Thoracic aorta (tissue), 2 donors: ENCODE measurements around the gene ARMC9. TPM values are rescaled to one million over a fixed set of nuclear protein-coding genes. Genes with fewer than 3 reads are reported as not detected.

Experiments
- ATAC-seq: fragments of 150-250 bp; one replicate; pipeline ENCODE4 v1.8.0; 2017; ENCODE audit warnings: low read depth; ENCODE audit not compliant: insufficient number of reproducible peaks, low FRiP score
- DNase-seq: peaks from one replicate; pipeline ENCODE4 v3.0.0-alpha.2; 2020; ENCODE audit warnings: low spot score
- H3K27ac ChIP-seq, 2 donors: fragments of 200-600 bp; sonication (generic); 1 replicate in 1 of 2; 2 replicates in 1 of 2; pipeline ENCODE4 v1.5.1; 2016; ENCODE audit warnings: mild to moderate bottlenecking in 2 of 2, moderate library complexity in 2 of 2
- H3K27me3 ChIP-seq: fragments of 200-600 bp; sonication (generic); replicated peaks from 2 replicates; pipeline ENCODE4 v1.6.0; 2016; ENCODE audit warnings: mild to moderate bottlenecking; ENCODE audit not compliant: insufficient read depth
- H3K36me3 ChIP-seq: fragments of 200-600 bp; sonication (generic); one replicate; pipeline ENCODE4 v1.5.1; 2016
- H3K4me1 ChIP-seq, 2 donors: fragments of 200-600 bp; sonication (generic); 1 replicate in 1 of 2; 2 replicates in 1 of 2; pipeline versions ENCODE4 v1.5.1 to v1.6.0; 2016; ENCODE audit warnings: low read depth in 2 of 2, mild to moderate bottlenecking in 1 of 2; ENCODE audit not compliant: control insufficient read depth in 1 of 2
- H3K4me3 ChIP-seq: fragments of 200-600 bp; sonication (generic); 2 replicates; pipeline ENCODE4 v1.5.1; 2016; ENCODE audit warnings: mild to moderate bottlenecking
- H3K9me3 ChIP-seq: fragments of 200-600 bp; sonication (generic); 2 replicates; pipeline ENCODE4 v1.5.1; 2016
- CTCF ChIP-seq: fragments of 200-600 bp; sonication (generic); IDR thresholded peaks from one replicate; pipeline ENCODE4 v1.5.1; 2019; ENCODE audit warnings: antibody characterized with exemption
- total RNA-seq, 2 donors: library from RNA; depleted of rRNA; stranded (reverse); fragments of >200 nt; gene quantifications; one replicate each; pipeline versions ENCODE4 v1.1.0 to v1.2.3, GENCODE V29; 2016

ARMC9 gene
- total RNA-seq, 2 donors from 2014 or later = 68.5 to 103 TPM

- Histone ChIP-seq H3K27ac (peak overlapping the region in 1 of 2 donors; percentile 25), H3K27me3 (no peaks in the 10 kb centered on the region), H3K36me3 (peaks cover 6% of the 10 kb centered on the region), H3K4me3 (no peak overlapping the region), H3K9me3 (no peaks in the 10 kb centered on the region), H3K4me1 (peaks cover 9 to 25% of the 10 kb centered on the region in 2 donors)
- ATAC-seq (no peak), DNase-seq (no peak)
- no peak for TF ChIP-seq CTCF
Measured at GRCh38 chr2:231204146-231204545, 5.7 kb downstream of the ARMC9 start.

- Histone ChIP-seq H3K27me3 (no peaks in the 10 kb centered on the region), H3K4me3 (no peak overlapping the region), H3K4me1 (peaks cover 7 to 20% of the 10 kb centered on the region in 2 donors), H3K9me3 (no peaks in the 10 kb centered on the region), H3K27ac (peak overlapping the region in 1 of 2 donors; percentile 25), H3K36me3 (peaks cover 6% of the 10 kb centered on the region)
- TF ChIP-seq CTCF = no peak
- no peak for ATAC-seq
- no peak for DNase-seq
Measured at GRCh38 chr2:231204581-231204980, 6.2 kb downstream of the ARMC9 start.

GRCh38 chr2:231207734-231208133 is 9.3 kb downstream of the ARMC9 start:
- Histone ChIP-seq H3K4me1 (peaks cover 8 to 24% of the 10 kb centered on the region in 2 donors), H3K27me3 (no peaks in the 10 kb centered on the region), H3K36me3 (peaks cover 12% of the 10 kb centered on the region), H3K9me3 (no peaks in the 10 kb centered on the region), H3K27ac (no peak overlapping the region), H3K4me3 (no peak overlapping the region)
- TF ChIP-seq CTCF = no peak
- DNase-seq = no peak
- no peak for ATAC-seq

DNA sequence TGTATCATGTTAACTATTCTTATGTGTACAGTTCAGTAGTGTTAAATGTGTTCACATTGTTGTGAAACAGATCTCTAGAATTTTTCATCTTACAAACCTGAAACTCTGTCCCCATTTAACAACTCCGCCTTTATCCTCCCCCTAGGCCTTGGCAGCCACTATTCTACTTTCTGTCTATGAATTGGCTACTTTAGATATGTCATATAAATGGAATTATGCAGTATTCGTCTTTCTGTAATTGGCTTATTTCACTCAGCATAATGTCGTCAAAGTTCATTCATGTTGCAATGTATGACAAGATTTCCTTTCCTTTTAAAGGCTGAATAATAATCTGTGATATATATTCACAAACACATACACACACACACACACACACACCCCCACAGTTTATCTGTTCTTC is 12.4 kb downstream of the ARMC9 start:
- H3K36me3 ChIP-seq = peaks cover 19% of the 10 kb centered on the region
- H3K27me3 ChIP-seq = no peaks in the 10 kb centered on the region
- peak overlapping the region; percentile 29 to 78 for H3K27ac ChIP-seq
- ATAC-seq (no peak), DNase-seq (no peak)
- H3K9me3 ChIP-seq = no peaks in the 10 kb centered on the region
- peaks cover 9 to 30% of the 10 kb centered on the region in 2 donors for H3K4me1 ChIP-seq
- no peak for TF ChIP-seq CTCF
- no peak overlapping the region for H3K4me3 ChIP-seq

DNA sequence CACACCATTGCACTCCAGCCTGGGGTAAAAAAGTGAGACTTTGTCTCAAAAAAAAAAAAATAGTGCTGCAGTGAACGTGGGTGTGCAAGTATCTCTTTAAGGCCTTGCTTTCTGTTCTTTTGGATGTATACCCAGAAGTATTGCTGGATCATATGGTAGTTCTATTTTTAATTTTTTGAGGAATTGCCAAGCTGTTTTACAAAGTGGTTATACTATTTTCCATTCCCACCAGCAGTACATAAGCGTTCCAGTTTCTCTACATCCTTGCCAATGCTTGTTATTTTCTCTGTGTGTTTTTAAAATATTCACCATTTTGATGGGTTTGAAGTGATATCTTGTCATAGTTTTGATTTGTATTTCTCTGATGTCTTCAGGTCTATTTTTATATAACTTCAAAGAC is 13.1 kb downstream of the ARMC9 start:
- DNase-seq (no peak), ATAC-seq (no peak)
- Histone ChIP-seq H3K27ac (peak overlapping the region; percentile 78 to 84), H3K4me3 (no peak overlapping the region), H3K4me1 (peaks cover 9 to 30% of the 10 kb centered on the region in 2 donors), H3K27me3 (no peaks in the 10 kb centered on the region), H3K36me3 (peaks cover 24% of the 10 kb centered on the region), H3K9me3 (no peaks in the 10 kb centered on the region)
- TF ChIP-seq CTCF = no peak
